HFF-Myc (cell line): Measurements from ENCODE around the gene DESI2.

ENCODE experiments used
- DNase-seq: peaks from one replicate; pipeline ENCODE4 v3.0.0-alpha.2; 2011; ENCODE audit warnings: low read depth; ENCODE audit errors: extremely low read depth
- H3K4me3 ChIP-seq: replicated peaks from 2 replicates; pipeline ENCODE4 v1.5.1; 2011; ENCODE audit warnings: low read depth, mild to moderate bottlenecking, control low read depth, low read length
- TF ChIP-seq, protein P1 (sequence below): IDR thresholded peaks from 2 replicates; pipeline ENCODE4 v1.5.1; 2012; ENCODE audit warnings: mild to moderate bottlenecking, low read depth, low read length, control low read depth; ENCODE audit errors: missing control alignments

The DESI2 gene

DNA sequence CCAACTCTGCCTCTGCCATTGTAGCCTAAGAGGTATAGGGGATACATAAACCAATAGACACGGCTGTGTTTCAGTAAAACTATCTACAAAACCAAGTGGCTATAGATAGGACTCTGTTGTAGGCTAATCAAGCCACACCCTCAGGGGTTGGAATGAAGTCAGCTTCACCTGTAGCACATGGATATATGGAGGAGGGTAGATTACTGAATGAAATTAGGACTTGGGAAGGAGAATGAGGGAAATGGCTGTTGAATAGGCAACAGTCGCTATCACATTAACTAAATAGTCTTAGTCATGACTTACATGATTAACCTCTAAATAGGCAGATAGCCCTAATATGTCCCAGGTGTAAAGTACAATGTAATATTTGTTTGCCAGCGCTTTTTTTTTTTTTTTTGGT lies 49.7 kb downstream of the DESI2 start:
- TF ChIP-seq, protein P1, sequence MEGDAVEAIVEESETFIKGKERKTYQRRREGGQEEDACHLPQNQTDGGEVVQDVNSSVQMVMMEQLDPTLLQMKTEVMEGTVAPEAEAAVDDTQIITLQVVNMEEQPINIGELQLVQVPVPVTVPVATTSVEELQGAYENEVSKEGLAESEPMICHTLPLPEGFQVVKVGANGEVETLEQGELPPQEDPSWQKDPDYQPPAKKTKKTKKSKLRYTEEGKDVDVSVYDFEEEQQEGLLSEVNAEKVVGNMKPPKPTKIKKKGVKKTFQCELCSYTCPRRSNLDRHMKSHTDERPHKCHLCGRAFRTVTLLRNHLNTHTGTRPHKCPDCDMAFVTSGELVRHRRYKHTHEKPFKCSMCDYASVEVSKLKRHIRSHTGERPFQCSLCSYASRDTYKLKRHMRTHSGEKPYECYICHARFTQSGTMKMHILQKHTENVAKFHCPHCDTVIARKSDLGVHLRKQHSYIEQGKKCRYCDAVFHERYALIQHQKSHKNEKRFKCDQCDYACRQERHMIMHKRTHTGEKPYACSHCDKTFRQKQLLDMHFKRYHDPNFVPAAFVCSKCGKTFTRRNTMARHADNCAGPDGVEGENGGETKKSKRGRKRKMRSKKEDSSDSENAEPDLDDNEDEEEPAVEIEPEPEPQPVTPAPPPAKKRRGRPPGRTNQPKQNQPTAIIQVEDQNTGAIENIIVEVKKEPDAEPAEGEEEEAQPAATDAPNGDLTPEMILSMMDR: no peak
- no peak for DNase-seq
- no peak overlapping the region for H3K4me3 ChIP-seq

- no peak for DNase-seq
- H3K4me3 ChIP-seq: no peak overlapping the region
- TF ChIP-seq, protein P1: no peak
These were observed 51.2 kb downstream of the DESI2 start for GRCh38 chr1:244704107-244704506.

GRCh38 chr1:244705261-244706234 lies 52.6 kb downstream of the DESI2 start:
- TF ChIP-seq, protein P1: no peak
- H3K4me3 ChIP-seq: no peak overlapping the region
- DNase-seq: no peak

GRCh38 chr1:244709076-244709475 lies 56.1 kb downstream of the DESI2 start:
- TF ChIP-seq, protein P1: no peak
- no peak overlapping the region for H3K4me3 ChIP-seq
- no peak for DNase-seq

GRCh38 chr1:244709476-244710368 lies 56.8 kb downstream of the DESI2 start:
- TF ChIP-seq, protein P1: no peak
- no peak for DNase-seq
- no peak overlapping the region for H3K4me3 ChIP-seq

GRCh38 chr1:244710474-244711062 lies 57.6 kb downstream of the DESI2 start:
- TF ChIP-seq, protein P1: no peak
- no peak for DNase-seq
- H3K4me3 ChIP-seq: no peak overlapping the region
